Adipocyte (in vitro differentiated cells): ENCODE data around the gene PDE4D.

Experiments used
- DNase-seq: peaks from one replicate; pipeline ENCODE4 v3.0.0-alpha.2; 2015; ENCODE audit warnings: low read depth
- H3K27me3 ChIP-seq: replicated peaks from 2 replicates; pipeline ENCODE4 v1.7.0; 2013; ENCODE audit warnings: mild to moderate bottlenecking, low read length, moderate library complexity; ENCODE audit not compliant: control insufficient read depth, insufficient read depth
- H3K36me3 ChIP-seq: 2 replicates; pipeline ENCODE4 v1.7.0; 2013; ENCODE audit warnings: low read length, mild to moderate bottlenecking, moderate library complexity; ENCODE audit not compliant: control insufficient read depth, insufficient read depth, severe bottlenecking
- H3K4me1 ChIP-seq: 2 replicates; pipeline ENCODE4 v1.7.0; 2013; ENCODE audit warnings: mild to moderate bottlenecking, low read length, moderate library complexity; ENCODE audit not compliant: control insufficient read depth, insufficient read depth
- H3K4me3 ChIP-seq: 2 replicates; pipeline ENCODE4 v1.7.0; 2013; ENCODE audit warnings: mild to moderate bottlenecking, low read length, moderate library complexity
- H3K9ac ChIP-seq: 2 replicates; pipeline ENCODE4 v1.7.0; 2013; ENCODE audit warnings: mild to moderate bottlenecking, low read length, moderate library complexity
- H3K9me3 ChIP-seq: 2 replicates; pipeline ENCODE4 v1.7.0; 2013; ENCODE audit warnings: mild to moderate bottlenecking, low read length, moderate library complexity; ENCODE audit not compliant: control insufficient read depth

PDE4D gene

DNA sequence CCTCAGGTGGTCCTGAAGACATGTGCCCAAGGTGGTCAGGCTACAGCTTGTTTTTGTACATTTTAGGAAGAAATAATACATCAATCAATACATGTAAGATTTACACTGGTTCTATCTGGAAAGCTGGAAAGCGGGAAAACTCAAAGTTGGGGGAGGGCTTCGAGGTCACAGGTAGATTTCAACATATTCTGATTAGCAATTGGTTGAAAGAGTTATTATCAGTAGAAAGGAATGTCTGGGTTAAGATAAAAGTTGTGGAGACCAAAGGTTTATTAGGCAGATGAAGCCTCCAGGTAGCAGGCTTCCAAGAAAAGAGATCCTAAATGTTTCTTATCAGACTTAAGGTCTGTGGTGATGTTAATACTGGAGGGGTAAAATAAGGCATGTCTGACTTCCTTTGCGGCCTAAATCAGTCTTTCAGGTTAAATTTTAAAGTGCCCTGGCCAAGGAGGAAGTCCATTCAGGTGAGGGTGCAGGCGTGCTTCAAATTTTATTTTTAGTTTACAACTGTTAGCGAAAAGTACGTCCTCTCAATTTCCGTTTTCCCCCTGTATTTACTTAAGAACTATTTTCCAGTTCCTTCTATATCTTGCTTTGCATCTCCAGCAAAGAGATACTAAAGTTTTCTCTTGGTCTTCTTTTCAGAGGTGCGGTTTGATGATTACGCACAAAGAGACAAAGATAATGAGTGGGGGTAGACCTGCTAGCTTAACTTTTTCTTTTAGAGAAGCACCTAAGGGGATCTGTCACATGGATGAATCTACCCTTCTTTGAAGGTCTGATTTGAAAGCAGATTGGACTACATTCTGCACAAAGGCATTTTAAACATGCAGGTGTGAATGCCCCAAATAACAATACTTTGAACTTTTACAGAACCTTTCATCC is 732.1 kb downstream of the PDE4D start:
- no peaks in the 10 kb centered on the region for H3K4me1 ChIP-seq
- no peak overlapping the region for H3K9ac ChIP-seq
- H3K4me3 ChIP-seq, result no peak overlapping the region
- DNase-seq, result no peak
- H3K9me3 ChIP-seq, result no peaks in the 10 kb centered on the region
- H3K27me3 ChIP-seq, result no peaks in the 10 kb centered on the region
- H3K36me3 ChIP-seq, result no peaks in the 10 kb centered on the region

DNA sequence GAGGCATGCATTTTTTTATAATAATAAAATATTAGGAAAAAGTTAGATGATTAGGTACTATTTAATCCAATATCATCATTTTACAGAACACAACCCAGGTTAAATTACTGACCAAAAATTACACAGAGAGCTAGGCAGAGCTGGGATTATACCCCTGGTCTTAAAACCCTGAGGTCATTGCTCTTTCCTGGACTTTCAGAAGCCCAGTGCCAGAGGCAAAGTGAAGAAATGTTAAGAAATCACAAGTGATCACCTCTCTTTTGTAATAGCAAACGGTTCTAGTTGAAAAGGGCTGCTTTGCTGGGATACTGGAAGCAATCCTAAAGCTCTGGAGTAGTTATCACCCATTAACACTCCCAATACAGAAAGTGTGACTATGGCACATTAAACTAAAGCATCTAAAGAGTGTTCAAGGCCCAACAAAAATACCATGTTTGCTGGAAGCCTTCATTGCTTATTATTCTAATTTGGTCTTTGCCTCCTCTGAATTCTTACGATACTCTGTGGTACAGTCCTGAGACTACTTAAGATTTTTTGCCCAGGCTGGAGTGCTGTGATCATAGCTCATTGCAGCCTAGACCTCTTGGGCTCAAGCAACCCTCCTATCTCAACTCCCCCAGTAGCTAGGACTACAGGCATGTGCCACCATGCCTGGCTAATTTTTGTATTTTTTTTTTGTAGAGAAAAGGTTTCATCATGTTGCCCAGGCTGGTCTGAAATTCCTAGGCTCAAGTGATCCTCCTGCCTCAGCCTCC is 734.7 kb downstream of the PDE4D start:
- H3K27me3 ChIP-seq, result no peaks in the 10 kb centered on the region
- no peak for DNase-seq
- H3K9me3 ChIP-seq, result no peaks in the 10 kb centered on the region

DNA sequence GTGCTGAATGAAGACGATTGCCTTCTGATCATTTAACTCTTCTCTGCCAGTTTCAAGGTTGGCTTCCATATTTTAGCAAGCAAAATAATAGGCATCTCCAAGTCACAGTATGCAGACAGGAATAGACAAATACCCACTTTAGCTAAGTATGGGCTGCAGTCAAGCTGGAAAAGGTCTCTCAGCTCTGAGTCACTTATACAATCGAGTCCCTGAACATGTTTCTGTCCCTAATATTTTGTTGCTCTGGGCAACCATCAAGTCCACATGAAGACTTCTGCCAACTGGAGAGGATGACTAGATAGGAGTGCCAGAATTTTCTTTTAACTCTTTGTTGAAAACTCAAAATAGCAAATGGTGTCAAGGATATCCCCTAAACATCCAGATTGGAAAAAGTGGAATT is 735.4 kb downstream of the PDE4D start:
- no peak for DNase-seq
- Histone ChIP-seq H3K4me1 (no peaks in the 10 kb centered on the region), H3K27me3 (no peaks in the 10 kb centered on the region), H3K36me3 (no peaks in the 10 kb centered on the region), H3K9me3 (no peaks in the 10 kb centered on the region), H3K4me3 (no peak overlapping the region), H3K9ac (no peak overlapping the region)

More for the DNA sequence above, 734.7 kb downstream of the PDE4D start:
- H3K4me1 ChIP-seq, result no peaks in the 10 kb centered on the region
- no peak overlapping the region for H3K4me3 ChIP-seq
- H3K36me3 ChIP-seq, result no peaks in the 10 kb centered on the region
- H3K9ac ChIP-seq, result no peak overlapping the region

DNA sequence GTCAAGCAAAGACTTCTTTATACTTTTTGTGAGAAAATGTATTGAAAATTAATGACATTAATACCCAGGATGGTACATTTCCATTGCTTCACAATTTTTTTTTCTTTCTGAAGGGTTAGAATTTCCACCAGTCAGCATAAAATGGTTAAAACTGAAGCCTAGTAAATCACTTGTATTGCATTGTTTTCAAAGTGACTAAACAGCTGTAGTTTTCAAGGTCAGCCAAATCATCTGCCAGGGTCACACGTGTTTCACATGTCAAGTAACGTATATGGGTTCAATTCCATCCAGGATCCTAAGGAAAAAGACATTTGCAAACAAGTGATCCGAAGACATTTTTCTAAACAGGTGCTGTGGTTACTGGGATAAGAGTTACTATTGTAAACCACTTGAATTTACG is 736.5 kb downstream of the PDE4D start:
- Histone ChIP-seq H3K4me1 (no peaks in the 10 kb centered on the region), H3K36me3 (no peaks in the 10 kb centered on the region), H3K27me3 (no peaks in the 10 kb centered on the region), H3K4me3 (no peak overlapping the region), H3K9ac (no peak overlapping the region), H3K9me3 (no peaks in the 10 kb centered on the region)
- DNase-seq, result no peak

DNA sequence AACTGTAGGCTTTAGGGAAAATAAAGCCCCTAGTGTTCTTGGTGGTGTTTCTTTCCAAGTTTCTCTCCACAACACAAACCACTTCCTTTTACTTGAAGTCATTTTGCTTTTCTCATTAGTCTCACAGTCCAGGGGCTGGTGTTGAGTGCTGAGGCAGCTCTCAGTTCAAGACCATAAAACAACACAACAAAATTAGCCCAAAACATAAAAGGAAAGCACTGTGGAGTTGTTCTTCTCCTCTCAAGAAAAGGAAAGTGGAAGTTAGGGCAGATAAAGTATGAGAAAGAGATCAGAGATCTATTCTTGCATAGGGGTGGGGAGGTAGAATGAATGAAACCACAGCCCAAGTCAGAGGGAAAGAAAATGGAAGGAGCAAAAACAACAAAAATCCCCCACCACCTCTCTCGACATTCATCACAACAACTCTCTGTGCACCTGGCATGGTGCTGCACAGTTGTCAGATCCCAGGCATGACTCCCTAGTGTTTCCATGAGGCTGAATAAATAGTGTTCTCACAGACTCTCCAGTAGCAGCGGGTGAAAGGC is 740.8 kb downstream of the PDE4D start:
- no peak for DNase-seq
- H3K4me3 ChIP-seq, result no peak overlapping the region
- no peaks in the 10 kb centered on the region for H3K36me3 ChIP-seq
- no peaks in the 10 kb centered on the region for H3K27me3 ChIP-seq
- no peak overlapping the region for H3K9ac ChIP-seq
- no peaks in the 10 kb centered on the region for H3K9me3 ChIP-seq
- no peaks in the 10 kb centered on the region for H3K4me1 ChIP-seq

DNA sequence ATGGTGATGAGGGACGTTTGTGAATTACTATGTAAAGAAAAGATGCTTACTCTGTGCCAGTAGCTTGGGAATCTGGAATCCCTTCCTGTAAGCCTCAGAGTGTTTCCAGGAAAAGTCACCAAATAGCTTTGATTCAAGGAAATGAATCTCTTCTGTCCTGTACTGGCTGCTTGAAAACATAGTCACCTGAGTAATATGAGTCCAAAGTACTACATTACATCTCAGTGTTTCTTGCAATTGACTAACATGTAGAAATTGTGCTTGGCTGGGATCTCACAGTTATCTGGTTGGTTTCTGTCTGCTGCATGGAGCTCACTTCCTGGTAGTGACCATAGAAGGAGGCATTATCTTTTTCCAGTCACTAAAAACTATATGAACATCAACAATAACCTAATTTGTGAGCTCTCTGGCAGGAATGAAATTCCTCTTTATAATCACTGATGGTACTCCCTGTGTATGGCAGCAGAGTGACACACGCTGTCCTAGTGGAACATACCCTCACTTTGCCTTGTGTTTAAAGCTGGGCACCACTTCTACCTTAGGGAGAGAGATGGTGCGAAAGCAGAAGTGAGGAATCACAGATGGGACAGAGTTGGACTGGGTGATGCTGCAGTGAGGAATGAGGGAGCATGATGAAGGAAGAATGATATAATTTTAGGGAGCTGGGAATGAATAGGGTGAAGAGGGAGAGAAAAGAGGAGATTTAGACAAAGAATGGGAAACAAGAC is 742.2 kb downstream of the PDE4D start:
- Histone ChIP-seq H3K4me1 (no peaks in the 10 kb centered on the region), H3K9me3 (no peaks in the 10 kb centered on the region)
- no peak for DNase-seq

DNA sequence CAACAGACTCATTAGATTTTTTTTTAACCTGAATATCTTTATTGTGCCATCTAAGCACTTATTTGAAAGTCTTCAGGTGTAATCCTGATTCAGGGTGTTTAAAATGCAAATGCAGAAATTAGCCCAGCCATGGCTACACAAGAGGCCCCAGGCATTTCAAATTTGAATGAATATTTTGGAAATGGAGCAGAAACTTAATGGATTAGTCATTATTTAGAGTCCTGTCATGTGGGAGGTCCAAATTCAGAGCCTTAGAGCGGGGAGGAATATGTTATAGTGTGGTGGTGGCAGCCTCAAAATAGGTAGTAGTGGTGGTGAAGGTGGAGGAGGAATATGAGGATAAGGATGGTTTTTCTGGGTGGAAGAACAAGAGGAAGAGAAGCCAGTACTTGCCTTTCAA is 743.7 kb downstream of the PDE4D start:
- no peaks in the 10 kb centered on the region for H3K9me3 ChIP-seq
- no peaks in the 10 kb centered on the region for H3K4me1 ChIP-seq
- no peak overlapping the region for H3K4me3 ChIP-seq
- DNase-seq, result no peak
- H3K9ac ChIP-seq, result no peak overlapping the region
- no peaks in the 10 kb centered on the region for H3K27me3 ChIP-seq
- no peaks in the 10 kb centered on the region for H3K36me3 ChIP-seq

More for the DNA sequence above, 742.2 kb downstream of the PDE4D start:
- H3K9ac ChIP-seq, result no peak overlapping the region
- H3K4me3 ChIP-seq, result no peak overlapping the region
- H3K27me3 ChIP-seq, result no peaks in the 10 kb centered on the region
- no peaks in the 10 kb centered on the region for H3K36me3 ChIP-seq

DNA sequence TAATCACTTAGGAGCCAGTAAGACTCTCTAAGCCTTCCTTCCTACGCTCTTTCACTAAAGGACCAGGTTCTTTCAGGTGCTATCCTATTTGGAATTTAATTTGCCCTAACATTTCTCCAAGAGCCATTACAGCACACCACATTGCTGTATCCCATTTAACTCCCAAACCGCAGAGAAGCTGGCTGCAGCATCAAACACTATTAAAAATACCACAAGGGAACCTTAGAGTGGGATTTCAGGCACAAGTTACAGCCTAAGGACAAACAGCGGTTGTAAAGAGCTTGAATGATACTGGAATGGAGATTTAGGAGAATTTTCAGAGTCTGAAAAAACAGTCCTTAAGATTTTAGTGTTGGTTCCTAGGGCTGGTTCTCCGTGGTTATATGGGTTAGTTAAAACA is 744.3 kb downstream of the PDE4D start:
- DNase-seq, result no peak
- Histone ChIP-seq H3K9ac (no peak overlapping the region), H3K27me3 (no peaks in the 10 kb centered on the region), H3K36me3 (no peaks in the 10 kb centered on the region), H3K4me3 (no peak overlapping the region), H3K9me3 (no peaks in the 10 kb centered on the region), H3K4me1 (no peaks in the 10 kb centered on the region)

DNA sequence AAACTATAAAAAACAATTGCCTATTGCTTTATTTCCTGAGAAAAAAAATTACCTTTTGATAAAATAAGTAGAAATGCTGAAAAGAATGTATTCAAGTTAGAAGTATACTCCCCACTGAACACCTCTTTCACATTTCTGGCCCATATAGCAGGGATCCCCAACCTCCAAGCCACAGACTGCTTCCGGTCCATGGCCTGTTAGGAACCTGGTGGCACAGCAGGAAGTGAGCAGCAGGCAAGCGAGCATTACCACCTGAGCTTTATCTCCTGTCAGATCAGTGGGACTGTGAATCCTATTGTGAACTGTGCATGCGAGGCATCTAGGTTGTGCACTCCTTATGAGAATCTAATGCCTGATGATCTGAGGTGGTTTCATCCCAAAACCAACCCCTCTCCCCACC is 746.8 kb downstream of the PDE4D start:
- no peak overlapping the region for H3K4me3 ChIP-seq
- DNase-seq, result no peak

DNA sequence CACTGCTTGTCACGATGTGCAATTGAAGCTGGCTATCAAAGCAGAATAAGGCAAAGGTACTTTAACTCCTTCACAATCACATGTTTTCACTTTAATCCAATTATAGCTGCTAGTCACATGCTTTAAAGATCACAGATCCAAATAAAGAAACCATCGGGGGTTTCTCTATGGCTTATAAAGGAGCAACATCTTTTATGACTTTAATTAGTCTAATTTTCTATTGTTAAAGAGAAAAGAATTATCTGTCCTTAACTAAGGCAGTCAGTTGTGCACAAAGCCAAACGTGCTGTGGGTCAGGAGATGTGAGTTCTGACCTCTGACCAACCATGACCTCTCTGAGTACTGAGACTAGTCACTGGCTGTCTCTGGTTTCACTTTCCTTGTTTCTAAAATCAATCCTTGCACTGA is 749.6 kb downstream of the PDE4D start:
- Histone ChIP-seq H3K27me3 (no peaks in the 10 kb centered on the region), H3K9me3 (no peaks in the 10 kb centered on the region), H3K4me3 (no peak overlapping the region), H3K9ac (no peak overlapping the region), H3K4me1 (no peaks in the 10 kb centered on the region), H3K36me3 (no peaks in the 10 kb centered on the region)
- DNase-seq, result no peak

More for the DNA sequence above, 746.8 kb downstream of the PDE4D start:
- Histone ChIP-seq H3K36me3 (no peaks in the 10 kb centered on the region), H3K4me1 (no peaks in the 10 kb centered on the region), H3K9ac (no peak overlapping the region), H3K9me3 (no peaks in the 10 kb centered on the region), H3K27me3 (no peaks in the 10 kb centered on the region)

DNA sequence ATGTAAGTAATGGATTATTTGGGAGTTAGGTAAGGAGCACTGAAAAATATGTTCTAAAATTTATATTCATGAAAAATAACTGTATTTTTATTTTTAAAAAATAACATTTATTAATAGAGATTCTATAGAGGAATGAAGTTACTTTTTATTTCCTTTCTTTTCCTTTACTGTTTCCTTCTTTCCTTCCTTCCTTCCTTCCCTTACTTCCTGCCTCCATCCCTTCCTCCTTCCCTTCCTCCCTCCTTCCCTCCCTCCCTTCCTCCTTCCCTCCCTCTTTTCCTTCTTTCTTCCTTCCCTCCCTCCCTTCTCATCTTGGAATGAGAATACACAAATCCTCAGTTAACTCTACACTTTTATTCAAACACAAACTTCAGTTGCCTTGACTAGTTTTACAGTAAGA is 750.6 kb downstream of the PDE4D start:
- H3K9ac ChIP-seq, result no peak overlapping the region
- no peaks in the 10 kb centered on the region for H3K4me1 ChIP-seq
- no peaks in the 10 kb centered on the region for H3K27me3 ChIP-seq
- H3K4me3 ChIP-seq, result no peak overlapping the region
- H3K36me3 ChIP-seq, result no peaks in the 10 kb centered on the region
- no peak for DNase-seq
- H3K9me3 ChIP-seq, result no peaks in the 10 kb centered on the region
